Nephron progenitor cell (in vitro differentiated cells): Measurements from ENCODE around the gene AGO4.

Experiments used
- DNase-seq: peaks from one replicate; pipeline ENCODE4 v3.0.0; 2021
- H3K27ac Mint-ChIP-seq: 2 replicates; pipeline ENCODE4 v1.8.0; 2021; ENCODE audit warnings: mild to moderate bottlenecking, moderate library complexity, mixed read lengths
- H3K27me3 Mint-ChIP-seq: 2 replicates; pipeline ENCODE4 v1.8.0; 2021; ENCODE audit warnings: mild to moderate bottlenecking, low read depth, mixed read lengths; ENCODE audit not compliant: poor library complexity
- H3K36me3 Mint-ChIP-seq: 2 replicates; pipeline ENCODE4 v1.8.0; 2021; ENCODE audit warnings: low read depth, mixed read lengths
- H3K4me1 Mint-ChIP-seq: 2 replicates; pipeline ENCODE4 v1.8.0; 2021; ENCODE audit warnings: mixed read lengths
- H3K4me3 Mint-ChIP-seq: 2 replicates; pipeline ENCODE4 v1.8.0; 2021; ENCODE audit warnings: mild to moderate bottlenecking, moderate library complexity, mixed read lengths
- H3K9me3 Mint-ChIP-seq: 2 replicates; pipeline ENCODE4 v1.8.0; 2021; ENCODE audit warnings: mild to moderate bottlenecking, moderate library complexity, mixed read lengths
- TF ChIP-seq, protein P1 (sequence below): fragments of 200-600 bp; sonication (generic); IDR thresholded peaks from 2 replicates; pipeline ENCODE4 v1.5.0; 2021; ENCODE audit warnings: antibody characterized with exemption

Gene AGO4

DNA sequence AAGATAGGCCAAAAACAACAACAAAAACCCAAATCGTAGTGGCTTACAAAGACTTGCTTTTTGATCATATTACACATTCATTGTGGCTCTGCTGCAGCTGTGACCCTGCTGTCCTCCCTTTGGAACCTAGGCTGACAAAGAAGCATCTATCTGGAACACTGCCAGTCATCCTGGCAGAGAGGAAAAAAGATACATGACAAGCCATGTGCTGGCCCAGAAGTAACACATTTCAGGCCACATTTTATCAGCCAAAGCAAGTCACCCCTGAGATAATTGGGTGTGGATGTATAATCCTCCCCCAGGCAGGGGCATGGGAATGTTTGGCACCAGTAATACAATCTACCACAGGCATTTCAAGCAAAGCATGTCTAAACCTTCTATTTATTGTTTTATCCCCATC, 38.0 kb downstream of the AGO4 start:
- no peak for DNase-seq

DNA sequence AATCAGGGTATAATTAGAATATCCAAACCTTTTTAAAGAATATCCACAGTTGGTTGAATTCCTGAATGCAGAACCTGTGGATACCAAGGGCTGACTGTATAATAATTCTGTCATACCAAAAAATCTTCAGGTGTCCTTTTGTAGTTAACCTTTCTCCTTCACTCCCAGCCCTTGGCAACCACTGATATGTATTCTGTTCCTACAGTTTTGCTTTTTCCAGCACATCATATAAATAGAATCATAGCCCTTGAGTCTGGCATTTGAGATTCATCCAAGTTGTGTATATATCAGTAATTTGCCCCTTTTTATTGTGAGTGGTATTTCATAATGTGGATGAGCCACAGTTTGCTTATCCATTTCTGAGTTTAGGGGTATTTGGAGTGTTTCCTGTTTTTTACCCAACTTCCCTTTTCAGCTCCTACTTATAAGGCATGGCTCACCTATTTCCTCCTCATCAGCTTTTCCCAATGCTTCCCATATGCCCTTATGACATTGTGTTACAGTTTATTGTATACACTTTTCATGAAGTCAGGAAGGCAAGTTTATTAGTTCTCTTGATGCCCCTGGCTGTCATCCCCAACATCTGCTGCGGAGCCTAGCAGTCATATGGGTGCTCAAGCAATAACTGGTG, 40.2 kb downstream of the AGO4 start:
- Mint-ChIP-seq H3K27ac (no peak overlapping the region), H3K4me3 (no peak overlapping the region), H3K9me3 (no peaks in the 10 kb centered on the region), H3K36me3 (peaks cover 50% of the 10 kb centered on the region), H3K27me3 (no peaks in the 10 kb centered on the region), H3K4me1 (no peaks in the 10 kb centered on the region)
- TF ChIP-seq, protein P1, sequence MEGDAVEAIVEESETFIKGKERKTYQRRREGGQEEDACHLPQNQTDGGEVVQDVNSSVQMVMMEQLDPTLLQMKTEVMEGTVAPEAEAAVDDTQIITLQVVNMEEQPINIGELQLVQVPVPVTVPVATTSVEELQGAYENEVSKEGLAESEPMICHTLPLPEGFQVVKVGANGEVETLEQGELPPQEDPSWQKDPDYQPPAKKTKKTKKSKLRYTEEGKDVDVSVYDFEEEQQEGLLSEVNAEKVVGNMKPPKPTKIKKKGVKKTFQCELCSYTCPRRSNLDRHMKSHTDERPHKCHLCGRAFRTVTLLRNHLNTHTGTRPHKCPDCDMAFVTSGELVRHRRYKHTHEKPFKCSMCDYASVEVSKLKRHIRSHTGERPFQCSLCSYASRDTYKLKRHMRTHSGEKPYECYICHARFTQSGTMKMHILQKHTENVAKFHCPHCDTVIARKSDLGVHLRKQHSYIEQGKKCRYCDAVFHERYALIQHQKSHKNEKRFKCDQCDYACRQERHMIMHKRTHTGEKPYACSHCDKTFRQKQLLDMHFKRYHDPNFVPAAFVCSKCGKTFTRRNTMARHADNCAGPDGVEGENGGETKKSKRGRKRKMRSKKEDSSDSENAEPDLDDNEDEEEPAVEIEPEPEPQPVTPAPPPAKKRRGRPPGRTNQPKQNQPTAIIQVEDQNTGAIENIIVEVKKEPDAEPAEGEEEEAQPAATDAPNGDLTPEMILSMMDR, result no peak
- DNase-seq, result no peak

More for the DNA sequence above, 38.0 kb downstream of the AGO4 start:
- H3K9me3 Mint-ChIP-seq, result no peaks in the 10 kb centered on the region
- no peak overlapping the region for H3K4me3 Mint-ChIP-seq
- H3K36me3 Mint-ChIP-seq, result peaks cover 57% of the 10 kb centered on the region
- no peaks in the 10 kb centered on the region for H3K4me1 Mint-ChIP-seq
- TF ChIP-seq, protein P1, result no peak
- no peaks in the 10 kb centered on the region for H3K27me3 Mint-ChIP-seq
- no peak overlapping the region for H3K27ac Mint-ChIP-seq

DNA sequence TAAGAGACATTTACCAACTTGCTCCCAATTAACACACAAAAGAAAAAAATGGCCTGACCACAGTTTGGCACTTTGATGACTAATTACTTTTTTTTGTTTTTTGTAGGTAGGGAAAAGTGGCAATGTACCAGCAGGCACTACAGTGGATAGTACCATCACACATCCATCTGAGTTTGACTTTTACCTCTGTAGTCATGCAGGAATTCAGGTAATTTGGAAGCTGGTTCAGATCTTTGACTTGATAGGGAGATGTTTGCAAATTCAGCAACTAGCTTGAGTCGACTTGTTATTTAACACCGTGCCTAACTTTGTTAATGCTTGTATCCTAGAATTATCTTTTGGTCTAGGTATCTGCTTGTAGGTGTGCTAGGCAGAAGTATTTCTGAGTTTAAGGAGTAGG, 42.2 kb downstream of the AGO4 start:
- H3K36me3 Mint-ChIP-seq, result peaks cover 54% of the 10 kb centered on the region
- H3K27me3 Mint-ChIP-seq, result no peaks in the 10 kb centered on the region
- no peak overlapping the region for H3K4me3 Mint-ChIP-seq
- TF ChIP-seq, protein P1, result no peak
- no peak for DNase-seq
- no peaks in the 10 kb centered on the region for H3K9me3 Mint-ChIP-seq
- no peak overlapping the region for H3K27ac Mint-ChIP-seq
- H3K4me1 Mint-ChIP-seq, result no peaks in the 10 kb centered on the region

DNA sequence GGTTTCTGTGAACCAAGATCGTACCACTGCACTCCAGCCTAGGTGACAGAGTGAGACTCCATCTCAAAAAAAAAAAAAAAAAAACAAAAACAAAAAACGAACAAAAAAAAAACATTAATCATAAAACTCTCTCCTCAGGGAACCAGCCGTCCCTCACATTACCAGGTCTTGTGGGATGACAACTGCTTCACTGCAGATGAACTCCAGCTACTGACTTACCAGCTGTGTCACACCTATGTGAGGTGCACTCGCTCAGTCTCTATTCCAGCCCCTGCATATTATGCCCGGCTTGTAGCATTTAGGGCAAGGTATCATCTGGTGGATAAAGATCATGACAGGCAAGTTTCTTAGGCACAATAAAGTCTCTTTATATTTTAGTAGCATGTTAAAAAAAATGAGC, 42.9 kb downstream of the AGO4 start:
- no peaks in the 10 kb centered on the region for H3K27me3 Mint-ChIP-seq
- TF ChIP-seq, protein P1, result no peak
- no peak overlapping the region for H3K27ac Mint-ChIP-seq
- H3K9me3 Mint-ChIP-seq, result no peaks in the 10 kb centered on the region
- no peaks in the 10 kb centered on the region for H3K4me1 Mint-ChIP-seq
- peaks cover 55% of the 10 kb centered on the region for H3K36me3 Mint-ChIP-seq
- DNase-seq, result no peak
- no peak overlapping the region for H3K4me3 Mint-ChIP-seq

DNA sequence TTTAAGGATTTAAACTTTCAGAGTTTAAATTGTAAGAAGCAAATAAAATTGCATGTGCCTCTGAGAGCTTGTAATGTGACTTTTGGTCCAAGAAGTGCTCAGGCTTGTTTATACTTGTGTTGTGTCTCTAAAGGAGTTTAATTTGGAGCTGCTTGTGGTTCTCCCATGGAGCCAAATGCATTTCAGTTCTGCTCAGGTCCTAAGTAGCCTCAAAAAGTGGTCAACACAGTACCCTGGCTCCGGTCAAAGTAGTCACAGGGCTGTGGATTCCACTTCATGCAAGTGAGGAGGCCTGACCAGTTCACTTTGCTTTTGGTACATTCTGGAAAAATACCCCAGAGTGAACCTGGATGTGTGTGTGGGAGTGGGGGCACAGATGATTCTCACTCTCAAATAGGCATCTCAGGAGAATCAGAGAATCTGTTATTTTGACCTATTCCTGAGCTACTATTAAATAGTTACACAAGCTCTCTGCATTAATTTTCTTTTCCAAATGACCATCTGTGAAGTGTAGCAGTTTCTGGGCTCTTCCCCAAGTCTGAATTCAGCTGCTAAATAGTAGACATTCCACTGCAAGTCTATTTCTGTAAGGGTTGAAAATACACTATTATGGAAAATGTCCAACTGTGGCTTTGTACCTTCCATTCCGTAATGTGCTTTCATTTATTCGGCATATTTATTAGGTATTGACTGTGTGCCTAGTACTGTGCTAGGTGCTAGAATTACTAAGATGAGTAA, 43.5 kb downstream of the AGO4 start:
- no peak overlapping the region for H3K27ac Mint-ChIP-seq
- TF ChIP-seq, protein P1, result no peak
- H3K4me3 Mint-ChIP-seq, result no peak overlapping the region
- H3K27me3 Mint-ChIP-seq, result no peaks in the 10 kb centered on the region
- no peaks in the 10 kb centered on the region for H3K9me3 Mint-ChIP-seq
- H3K4me1 Mint-ChIP-seq, result no peaks in the 10 kb centered on the region
- H3K36me3 Mint-ChIP-seq, result peaks cover 55% of the 10 kb centered on the region
- no peak for DNase-seq

DNA sequence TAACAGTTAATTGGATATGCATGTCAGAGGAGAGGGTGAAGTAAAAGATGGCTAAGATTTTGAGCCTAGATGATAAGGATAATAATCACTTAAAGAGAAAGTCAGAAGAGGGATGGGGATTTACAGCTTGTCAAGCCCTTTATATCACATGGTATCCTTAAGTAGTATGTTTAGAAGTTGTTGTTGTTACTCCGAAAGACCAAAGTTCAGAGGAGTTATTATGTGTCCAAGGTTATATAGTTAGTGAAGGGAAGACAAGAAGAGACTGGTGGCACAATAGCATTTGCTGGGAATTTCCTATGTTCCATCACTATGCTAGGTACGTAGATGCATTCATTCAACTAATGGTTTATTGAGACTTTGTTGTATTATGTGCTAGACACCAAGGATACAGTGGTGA, 44.4 kb downstream of the AGO4 start:
- TF ChIP-seq, protein P1, result no peak
- no peak for DNase-seq
- H3K9me3 Mint-ChIP-seq, result no peaks in the 10 kb centered on the region
- no peak overlapping the region for H3K4me3 Mint-ChIP-seq
- no peak overlapping the region for H3K27ac Mint-ChIP-seq
- peaks cover 57% of the 10 kb centered on the region for H3K36me3 Mint-ChIP-seq
- H3K4me1 Mint-ChIP-seq, result no peaks in the 10 kb centered on the region
- H3K27me3 Mint-ChIP-seq, result no peaks in the 10 kb centered on the region
